Measurements from ENCODE around the gene CAB39L.
A peak's percentile ranks its signal among the peaks of the same experiment; 100 is the strongest.

Gene CAB39L

GRCh38 chr13:49443704-49444523 is at the start of gene CAB39L, which contains the start of gene SETDB2:
Gene CAB39L, minus strand, starts transcription at chr13:49444064. Its CDS starts 61,154 bp downstream, at chr13:49382910.
Gene SETDB2, plus strand, starts transcription at chr13:49444274. Its CDS starts 7,620 bp downstream, at chr13:49451894.
- DNase-seq (ENCODE audit: low read depth in 2 of 2): peak; percentile 93 to 97

- DNase-seq (ENCODE audit: low read depth in 2 of 2): no peak
Measured at GRCh38 chr13:49488563-49488962, 44.7 kb upstream of the CAB39L start.

- DNase-seq (ENCODE audit: low read depth in 2 of 2): no peak
Measured at GRCh38 chr13:49481788-49482187, 37.9 kb upstream of the CAB39L start.

- no peak for DNase-seq (ENCODE audit: low read depth in 2 of 2)
Measured at GRCh38 chr13:49476529-49476928, 32.7 kb upstream of the CAB39L start.

GRCh38 chr13:49472186-49472585 is 28.3 kb upstream of the CAB39L start:
- DNase-seq (ENCODE audit: low read depth in 2 of 2): no peak

GRCh38 chr13:49466292-49466838 is 22.5 kb upstream of the CAB39L start:
- no peak for DNase-seq (ENCODE audit: low read depth in 2 of 2)

- no peak for DNase-seq (ENCODE audit: low read depth in 2 of 2)
Measured at GRCh38 chr13:49464621-49465325, 20.9 kb upstream of the CAB39L start.

- no peak for DNase-seq (ENCODE audit: low read depth in 2 of 2)
Measured at GRCh38 chr13:49464085-49464484, 20.2 kb upstream of the CAB39L start.

GRCh38 chr13:49459580-49459979 is 15.7 kb upstream of the CAB39L start:
- no peak for DNase-seq (ENCODE audit: low read depth in 2 of 2)

- no peak for DNase-seq (ENCODE audit: low read depth in 2 of 2)
Measured at GRCh38 chr13:49457221-49457620, 13.4 kb upstream of the CAB39L start.

- no peak for DNase-seq (ENCODE audit: low read depth in 2 of 2)
Measured at GRCh38 chr13:49456156-49456555, 12.3 kb upstream of the CAB39L start.

- no peak for DNase-seq (ENCODE audit: low read depth in 2 of 2)
Measured at GRCh38 chr13:49455007-49455398, 11.1 kb upstream of the CAB39L start.

GRCh38 chr13:49454388-49455006 is 10.6 kb upstream of the CAB39L start:
- DNase-seq (ENCODE audit: low read depth in 2 of 2): no peak

GRCh38 chr13:49453465-49453864 is 9.6 kb upstream of the CAB39L start:
- DNase-seq (ENCODE audit: low read depth in 2 of 2): no peak

GRCh38 chr13:49452725-49453457 is 9.0 kb upstream of the CAB39L start:
- DNase-seq (ENCODE audit: low read depth in 2 of 2): no peak

GRCh38 chr13:49450105-49450819 is 6.4 kb upstream of the CAB39L start:
- no peak for DNase-seq (ENCODE audit: low read depth in 2 of 2)

- no peak for DNase-seq (ENCODE audit: low read depth in 2 of 2)
Measured at GRCh38 chr13:49448753-49449152, 4.9 kb upstream of the CAB39L start.

GRCh38 chr13:49446473-49446872 is 2.6 kb upstream of the CAB39L start:
- DNase-seq (ENCODE audit: low read depth in 2 of 2): no peak

GRCh38 chr13:49444524-49445395 is 896 bp upstream of the CAB39L start:
- no peak for DNase-seq (ENCODE audit: low read depth in 2 of 2)

- no peak for DNase-seq (ENCODE audit: low read depth in 2 of 2)
Measured at GRCh38 chr13:49443357-49443703, 534 bp downstream of the CAB39L start.

Measured in stimulated activated CD4-positive, alpha-beta T cell treated with anti-CD3 and anti-CD28 coated beads, Interleukin-1b, Interleukin-23, amount 100 ng/mL, for 1 hour (primary cell).